B cell (primary cell): ENCODE results near the gene RAD51B.

Experiments
- CTCF ChIP-seq: fragments of 200-600 bp; IDR thresholded peaks from one replicate; pipeline ENCODE4 v1.8.0; 2022; ENCODE audit warnings: antibody characterized with exemption, mild to moderate bottlenecking
- EZH2 ChIP-seq: IDR thresholded peaks from 2 replicates; pipeline ENCODE4 v1.6.1; 2012; ENCODE audit warnings: borderline replicate concordance, low read depth, mild to moderate bottlenecking, moderate library complexity, low read length; ENCODE audit not compliant: insufficient read depth, poor library complexity, severe bottlenecking

- TF ChIP-seq CTCF (no peak), EZH2 (no peak)
Observed at GRCh38 chr14:68684466-68685418, 865.2 kb downstream of the RAD51B start.
